CD4-positive, alpha-beta T cell treated with Interferon gamma for 1 hour (primary cell): ENCODE results near the gene VEGFA.

Experiments
- DNase-seq: peaks from one replicate; pipeline ENCODE4 v3.0.0-alpha.2; 2020

Gene VEGFA

GRCh38 chr6:43739642-43740091 lies 30.3 kb upstream of the VEGFA start:
- no peak for DNase-seq

GRCh38 chr6:43740321-43740960 lies 29.6 kb upstream of the VEGFA start:
- DNase-seq = no peak

GRCh38 chr6:43740961-43741764 lies 28.8 kb upstream of the VEGFA start:
- DNase-seq = no peak

GRCh38 chr6:43741829-43742228 lies 28.2 kb upstream of the VEGFA start:
- DNase-seq = no peak

- DNase-seq = no peak
These were observed 27.7 kb upstream of the VEGFA start for GRCh38 chr6:43742285-43742684.

- DNase-seq = no peak
These were observed 26.9 kb upstream of the VEGFA start for GRCh38 chr6:43742931-43743632.

GRCh38 chr6:43743682-43744381 lies 26.2 kb upstream of the VEGFA start:
- DNase-seq = no peak

- DNase-seq = no peak
These were observed 25.5 kb upstream of the VEGFA start for GRCh38 chr6:43744491-43744890.

GRCh38 chr6:43744931-43745727 lies 24.9 kb upstream of the VEGFA start:
- no peak for DNase-seq

- no peak for DNase-seq
These were observed 23.9 kb upstream of the VEGFA start for GRCh38 chr6:43746071-43746470.

GRCh38 chr6:43746613-43747102 lies 23.4 kb upstream of the VEGFA start:
- no peak for DNase-seq

- no peak for DNase-seq
These were observed 22.2 kb upstream of the VEGFA start for GRCh38 chr6:43747784-43748183.

GRCh38 chr6:43748765-43749164 lies 21.2 kb upstream of the VEGFA start:
- no peak for DNase-seq

- no peak for DNase-seq
These were observed 20.6 kb upstream of the VEGFA start for GRCh38 chr6:43749461-43749860.

GRCh38 chr6:43750622-43751021 lies 19.4 kb upstream of the VEGFA start:
- DNase-seq = no peak

- no peak for DNase-seq
These were observed 16.3 kb upstream of the VEGFA start for GRCh38 chr6:43753570-43754183.

GRCh38 chr6:43757966-43758616 lies 11.9 kb upstream of the VEGFA start:
- DNase-seq = no peak

- DNase-seq = no peak
These were observed 11.4 kb upstream of the VEGFA start for GRCh38 chr6:43758617-43759050.

- DNase-seq = no peak
These were observed 10.7 kb upstream of the VEGFA start for GRCh38 chr6:43759136-43759906.

- DNase-seq = no peak
These were observed 10.2 kb upstream of the VEGFA start for GRCh38 chr6:43759907-43760206.
